Breast epithelium (tissue), 4 donors: ENCODE data around the gene CSE1L. TPM values are rescaled to one million over a fixed set of nuclear protein-coding genes. Genes with fewer than 3 reads are reported as not detected.

Experiments
- DNase-seq, 2 donors: peaks; one replicate each; pipeline ENCODE4 v3.0.0-alpha.2; 2019; ENCODE audit warnings: low spot score in 2 of 2
- H3K27ac ChIP-seq, 2 donors: fragments of 200-600 bp; sonication (generic) in 1 of 2; one replicate each; pipeline ENCODE4 v1.5.1; 2016 to 2019; ENCODE audit warnings: mild to moderate bottlenecking in 1 of 2
- H3K27me3 ChIP-seq, 2 donors: fragments of 200-600 bp; sonication (generic) in 1 of 2; one replicate each; pipeline versions ENCODE4 v1.5.1 to v1.6.0; 2017 to 2019; ENCODE audit warnings: control low read depth in 1 of 2, mild to moderate bottlenecking in 1 of 2
- H3K36me3 ChIP-seq: fragments of 200-600 bp; one replicate; pipeline ENCODE4 v1.5.1; 2019
- H3K4me1 ChIP-seq, 2 donors: fragments of 200-600 bp; sonication (generic); one replicate each; pipeline ENCODE4 v1.5.1; 2016 to 2019; ENCODE audit warnings: control low read depth in 1 of 2
- H3K4me3 ChIP-seq, 3 donors: fragments of 200-600 bp; sonication (generic); 1 replicate in 2 of 3; 2 replicates in 1 of 3; pipeline ENCODE4 v1.5.1; 2016 to 2019; ENCODE audit warnings: mild to moderate bottlenecking in 3 of 3, moderate library complexity in 2 of 3
- H3K9me3 ChIP-seq, 2 donors: fragments of 200-600 bp; sonication (generic) in 1 of 2; one replicate each; pipeline ENCODE4 v1.5.1; 2016 to 2019; ENCODE audit warnings: control low read depth in 1 of 2
- POLR2A ChIP-seq: fragments of 450-650 bp; IDR thresholded peaks from one replicate; pipeline ENCODE4 v1.6.1; 2016; ENCODE audit warnings: antibody characterized with exemption, mild to moderate bottlenecking, moderate library complexity
- POLR2AphosphoS5 ChIP-seq, 3 donors: sonication (generic); formaldehyde crosslinking; IDR thresholded peaks; one replicate each; pipeline ENCODE4 v1.6.1; 2017; ENCODE audit warnings: antibody characterized with exemption in 3 of 3
- intact Hi-C: fragments of 100-400 bp; cut with DNase I; formaldehyde crosslinking; loops from one replicate; pipeline ENCODE4 v1.15.1; 2023; ENCODE audit warnings: low total_unique reads
- total RNA-seq, 3 donors: library from RNA; depleted of rRNA; stranded (reverse); fragments of >200 nt; gene quantifications; one replicate each; pipeline ENCODE4 v1.1.0, GENCODE V29; 2016
- TF ChIP-seq, protein P1 (sequence below), 3 donors: fragments of 450-650 bp; IDR thresholded peaks; one replicate each; pipeline ENCODE4 v1.5.1; 2016 to 2017; ENCODE audit warnings: antibody characterized with exemption in 3 of 3, mild to moderate bottlenecking in 3 of 3, moderate library complexity in 3 of 3

The CSE1L gene
- total RNA-seq, 3 donors from 2014 or later, result 33.3 to 61.6 (median 48.5) TPM

DNA sequence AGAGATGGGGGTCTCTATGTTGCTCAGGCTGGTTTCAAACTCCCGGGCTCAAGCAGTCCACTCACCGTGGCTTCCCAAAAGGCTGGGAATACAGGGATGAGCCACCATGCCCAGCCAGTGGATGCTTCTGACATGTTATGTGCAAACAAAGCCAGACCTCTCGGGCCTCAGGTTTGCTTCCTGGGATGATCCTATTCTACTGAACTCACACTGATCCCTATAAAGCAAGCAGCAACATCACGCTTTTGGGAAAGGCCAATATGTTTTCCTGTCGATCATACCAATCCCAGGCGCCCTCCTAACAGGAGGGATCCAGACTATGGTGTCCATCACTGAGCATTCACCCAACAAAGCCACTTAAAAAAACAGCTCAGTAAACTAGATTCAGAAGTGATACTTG is 60.2 kb downstream of the CSE1L start:
- Histone ChIP-seq H3K27me3 (no peaks in the 10 kb centered on the region), H3K4me1 (no peaks in the 10 kb centered on the region), H3K9me3 (no peaks in the 10 kb centered on the region), H3K36me3 (peaks cover 6% of the 10 kb centered on the region), H3K27ac (no peak overlapping the region), H3K4me3 (no peak overlapping the region)
- intact Hi-C loops, result no loop called here
- no peak for DNase-seq
- no peak for TF ChIP-seq POLR2A
- no peak for TF ChIP-seq POLR2AphosphoS5 (IDR thresholded peaks at IDR 0.05)
- TF ChIP-seq, protein P1, sequence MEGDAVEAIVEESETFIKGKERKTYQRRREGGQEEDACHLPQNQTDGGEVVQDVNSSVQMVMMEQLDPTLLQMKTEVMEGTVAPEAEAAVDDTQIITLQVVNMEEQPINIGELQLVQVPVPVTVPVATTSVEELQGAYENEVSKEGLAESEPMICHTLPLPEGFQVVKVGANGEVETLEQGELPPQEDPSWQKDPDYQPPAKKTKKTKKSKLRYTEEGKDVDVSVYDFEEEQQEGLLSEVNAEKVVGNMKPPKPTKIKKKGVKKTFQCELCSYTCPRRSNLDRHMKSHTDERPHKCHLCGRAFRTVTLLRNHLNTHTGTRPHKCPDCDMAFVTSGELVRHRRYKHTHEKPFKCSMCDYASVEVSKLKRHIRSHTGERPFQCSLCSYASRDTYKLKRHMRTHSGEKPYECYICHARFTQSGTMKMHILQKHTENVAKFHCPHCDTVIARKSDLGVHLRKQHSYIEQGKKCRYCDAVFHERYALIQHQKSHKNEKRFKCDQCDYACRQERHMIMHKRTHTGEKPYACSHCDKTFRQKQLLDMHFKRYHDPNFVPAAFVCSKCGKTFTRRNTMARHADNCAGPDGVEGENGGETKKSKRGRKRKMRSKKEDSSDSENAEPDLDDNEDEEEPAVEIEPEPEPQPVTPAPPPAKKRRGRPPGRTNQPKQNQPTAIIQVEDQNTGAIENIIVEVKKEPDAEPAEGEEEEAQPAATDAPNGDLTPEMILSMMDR (IDR thresholded peaks at IDR 0.05), result no peak

DNA sequence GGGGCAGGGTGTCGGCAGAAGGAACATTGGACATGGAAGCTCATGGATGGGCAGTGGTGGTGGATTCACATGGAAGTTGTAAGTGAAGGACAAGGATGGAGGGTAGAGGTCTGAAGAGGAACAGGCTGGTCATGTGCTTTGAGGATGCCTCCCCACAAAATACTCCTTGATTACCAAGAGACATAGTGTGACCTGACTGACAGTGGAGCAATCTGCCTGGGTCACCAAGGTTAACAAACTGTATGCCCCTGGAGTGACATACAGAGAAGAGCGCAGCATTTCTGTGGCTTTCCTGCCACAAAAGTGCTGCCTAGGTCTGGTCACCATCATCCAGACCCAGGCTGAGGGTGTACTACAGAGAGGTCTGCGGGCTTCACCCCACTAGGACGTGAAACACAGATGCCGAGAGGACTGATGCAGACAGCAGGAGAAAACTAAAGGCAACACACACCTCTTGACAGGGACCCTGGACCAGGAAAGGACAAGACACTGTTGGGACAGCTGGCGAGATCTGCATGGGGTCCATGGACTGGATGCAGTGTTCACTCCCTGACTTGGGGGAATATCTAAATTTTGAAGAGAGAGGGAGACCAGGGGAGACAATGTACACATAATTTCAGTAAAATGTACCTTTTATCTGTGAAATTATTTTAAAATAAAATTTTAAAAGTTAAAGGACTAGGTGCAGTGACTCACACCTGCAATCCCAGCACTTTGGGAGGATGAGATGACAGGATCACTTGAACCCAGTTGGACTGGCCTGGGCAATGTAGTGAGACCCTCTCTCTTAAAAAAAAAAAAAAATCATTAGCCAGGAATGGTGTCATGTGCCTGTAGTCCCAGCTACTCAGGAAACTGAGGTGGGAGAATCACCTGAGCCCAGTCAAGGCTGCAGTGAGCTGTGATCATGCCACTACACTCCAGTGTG is 64.9 kb downstream of the CSE1L start:
- no peak for DNase-seq
- TF ChIP-seq POLR2A (no peak), POLR2AphosphoS5 (IDR thresholded peaks at IDR 0.05) (no peak)
- TF ChIP-seq, protein P1 (IDR thresholded peaks at IDR 0.05), result no peak
- intact Hi-C loops, result no loop called here
- Histone ChIP-seq H3K9me3 (no peaks in the 10 kb centered on the region), H3K36me3 (no peaks in the 10 kb centered on the region), H3K4me1 (no peaks in the 10 kb centered on the region), H3K27ac (no peak overlapping the region), H3K4me3 (no peak overlapping the region), H3K27me3 (no peaks in the 10 kb centered on the region)

DNA sequence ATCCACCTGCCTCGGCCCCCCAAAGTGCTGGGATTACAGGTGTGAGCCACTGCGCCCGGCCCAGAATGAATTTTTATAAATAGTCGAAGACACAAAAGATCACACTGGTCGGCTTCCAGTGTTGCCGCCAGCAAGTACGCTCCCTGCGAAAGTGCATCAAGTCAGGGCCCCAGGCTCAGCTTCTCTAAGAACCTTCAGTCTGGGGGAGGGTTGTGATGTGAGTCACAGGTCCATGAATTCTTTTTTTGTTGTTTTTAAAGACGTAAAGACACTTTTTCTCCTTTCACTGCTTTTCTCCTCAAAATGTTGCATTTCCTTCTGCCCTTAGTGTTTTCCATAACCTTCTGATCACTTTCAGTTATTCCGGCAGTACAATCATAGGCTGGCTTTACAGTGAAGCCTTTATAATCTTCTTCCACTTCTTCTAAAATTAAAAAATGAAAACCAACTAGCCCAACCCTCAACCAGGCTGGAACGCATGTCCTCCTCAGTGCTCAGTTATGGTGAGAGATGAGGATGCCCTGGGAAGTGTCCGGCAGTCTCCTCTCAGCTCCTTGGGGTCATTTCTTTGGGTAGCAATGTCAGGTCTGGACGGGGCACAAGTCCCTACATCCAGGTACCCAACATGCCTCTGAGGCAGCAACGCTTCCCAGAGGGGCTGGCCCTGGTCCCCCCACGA is 66.6 kb downstream of the CSE1L start:
- TF ChIP-seq POLR2AphosphoS5 (IDR thresholded peaks at IDR 0.05), result no peak
- TF ChIP-seq POLR2A, result no peak
- TF ChIP-seq, protein P1 (IDR thresholded peaks at IDR 0.05), result no peak
- H3K36me3 ChIP-seq, result no peaks in the 10 kb centered on the region
- no peaks in the 10 kb centered on the region for H3K4me1 ChIP-seq
- intact Hi-C loops, result no loop called here
- H3K4me3 ChIP-seq, result no peak overlapping the region
- H3K27me3 ChIP-seq, result no peaks in the 10 kb centered on the region
- no peaks in the 10 kb centered on the region for H3K9me3 ChIP-seq
- no peak for DNase-seq
- H3K27ac ChIP-seq, result no peak overlapping the region

DNA sequence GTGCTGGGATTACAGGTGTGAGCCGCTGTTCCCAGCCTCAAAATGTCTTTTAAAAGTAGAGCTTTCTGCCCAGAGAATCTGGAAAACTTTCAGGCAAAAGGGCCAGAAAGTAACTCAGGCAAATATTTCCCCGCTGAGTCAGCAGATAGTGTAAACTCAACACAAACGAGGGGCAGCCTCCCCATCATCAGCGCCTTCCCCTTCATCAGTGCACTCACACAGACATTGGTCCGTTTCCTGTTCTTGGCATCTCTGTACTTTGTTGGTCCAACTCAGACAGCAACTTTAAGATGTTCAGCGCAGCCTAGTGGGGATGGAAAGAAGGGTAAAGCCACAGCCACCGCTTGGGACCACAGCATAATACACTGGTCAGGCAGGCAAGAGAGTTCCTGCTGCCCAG is 69.5 kb downstream of the CSE1L start:
- intact Hi-C loops, result no loop called here
- DNase-seq, result no peak
- peaks cover 6% of the 10 kb centered on the region for H3K36me3 ChIP-seq
- H3K27ac ChIP-seq, result no peak overlapping the region
- no peak overlapping the region for H3K4me3 ChIP-seq
- no peaks in the 10 kb centered on the region for H3K9me3 ChIP-seq
- TF ChIP-seq POLR2AphosphoS5 (IDR thresholded peaks at IDR 0.05), result no peak
- TF ChIP-seq, protein P1 (IDR thresholded peaks at IDR 0.05), result no peak
- TF ChIP-seq POLR2A, result no peak
- no peaks in the 10 kb centered on the region for H3K27me3 ChIP-seq
- H3K4me1 ChIP-seq, result no peaks in the 10 kb centered on the region

DNA sequence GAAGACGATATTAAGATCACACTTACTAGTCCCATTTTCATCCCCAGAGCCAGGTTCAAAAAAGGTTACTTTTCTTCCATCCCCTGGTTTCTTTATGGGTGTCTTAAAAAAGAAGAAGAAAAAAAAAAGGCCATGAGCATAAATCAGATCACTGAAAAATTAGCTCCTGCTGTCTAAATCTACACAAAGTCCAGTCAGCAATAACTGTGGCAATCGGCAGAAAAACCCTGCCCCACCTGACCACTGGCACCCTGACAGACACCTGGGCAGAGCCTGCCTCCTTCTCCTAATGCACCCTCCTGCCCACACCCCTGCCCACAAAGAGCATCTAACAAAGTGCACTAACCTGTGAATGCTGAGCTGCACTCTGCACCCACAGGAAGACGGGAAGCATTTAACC is 72.2 kb downstream of the CSE1L start:
- intact Hi-C loops, result no loop called here
- Histone ChIP-seq H3K4me1 (no peaks in the 10 kb centered on the region), H3K36me3 (peaks cover 6% of the 10 kb centered on the region), H3K27me3 (no peaks in the 10 kb centered on the region), H3K4me3 (no peak overlapping the region), H3K27ac (no peak overlapping the region), H3K9me3 (no peaks in the 10 kb centered on the region)
- no peak for TF ChIP-seq POLR2AphosphoS5 (IDR thresholded peaks at IDR 0.05)
- TF ChIP-seq, protein P1 (IDR thresholded peaks at IDR 0.05), result no peak
- TF ChIP-seq POLR2A, result no peak
- no peak for DNase-seq
